NB4 (cell line): Measurements from ENCODE around the gene GDF10.

ENCODE experiments used
- CTCF ChIP-seq: IDR thresholded peaks from one replicate; pipeline ENCODE4 v1.5.1; 2012; ENCODE audit warnings: low read depth, low read length
- POLR2A ChIP-seq: IDR thresholded peaks from 2 replicates; pipeline ENCODE4 v1.6.1; 2011; ENCODE audit warnings: mild to moderate bottlenecking; ENCODE audit not compliant: insufficient read length; ENCODE audit errors: extremely low read depth

DNA sequence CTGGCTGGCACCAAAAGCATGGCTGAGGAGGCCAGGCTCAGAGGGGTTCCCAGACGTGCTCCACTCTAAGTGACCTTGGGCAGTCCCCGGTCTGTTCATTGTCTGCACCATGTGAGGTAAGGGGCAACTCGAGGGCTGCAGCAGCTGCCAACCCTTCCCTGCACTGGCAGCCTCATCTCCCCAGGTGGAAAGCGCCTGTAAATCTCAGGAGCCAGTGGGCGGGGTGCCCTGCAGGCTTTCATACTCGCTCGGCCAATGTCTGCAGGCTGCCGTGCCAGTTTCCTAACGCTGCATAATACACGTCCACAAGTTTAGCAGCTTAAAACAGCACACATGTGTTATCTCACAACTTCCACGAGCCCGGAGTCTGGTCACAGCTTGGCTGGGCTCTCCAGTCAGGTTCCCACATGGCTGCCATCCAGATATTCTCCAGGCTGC lies 12.6 kb upstream of the GDF10 start:
- TF ChIP-seq CTCF (no peak), POLR2A (no peak)
